ENCODE results near the gene SFMBT1.
A peak's percentile ranks its signal among the peaks of the same experiment; 100 is the strongest.

Gene SFMBT1

GRCh38 chr3:52998771-52999513, 46.9 kb downstream of the SFMBT1 start:
- no peak for DNase-seq (ENCODE audit: low spot score)

DNA sequence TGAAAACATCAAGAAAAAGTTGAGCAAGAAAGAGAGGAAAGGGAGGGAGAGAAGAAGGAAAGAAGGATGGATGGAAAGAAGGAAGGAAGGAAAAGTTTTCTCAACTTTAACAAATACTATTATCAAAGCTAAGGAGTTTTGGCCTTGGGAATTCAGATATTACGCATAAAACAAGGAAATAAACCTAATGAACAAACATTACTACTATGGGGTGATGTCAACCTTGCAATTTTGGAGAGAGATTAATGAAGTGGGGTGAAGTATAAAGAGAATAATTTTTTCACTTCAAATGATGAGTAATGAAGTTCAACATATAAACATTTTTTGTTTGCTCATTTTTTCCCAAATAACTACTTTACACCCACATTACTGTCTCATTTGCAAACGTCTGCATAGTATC, 55.2 kb downstream of the SFMBT1 start:
- DNase-seq (ENCODE audit: low spot score) = no peak

GRCh38 chr3:52986938-52987337, 58.9 kb downstream of the SFMBT1 start:
- DNase-seq (ENCODE audit: low spot score) = no peak

- DNase-seq (ENCODE audit: low spot score) = no peak
Observed at GRCh38 chr3:52986049-52986448, 59.8 kb downstream of the SFMBT1 start.

DNA sequence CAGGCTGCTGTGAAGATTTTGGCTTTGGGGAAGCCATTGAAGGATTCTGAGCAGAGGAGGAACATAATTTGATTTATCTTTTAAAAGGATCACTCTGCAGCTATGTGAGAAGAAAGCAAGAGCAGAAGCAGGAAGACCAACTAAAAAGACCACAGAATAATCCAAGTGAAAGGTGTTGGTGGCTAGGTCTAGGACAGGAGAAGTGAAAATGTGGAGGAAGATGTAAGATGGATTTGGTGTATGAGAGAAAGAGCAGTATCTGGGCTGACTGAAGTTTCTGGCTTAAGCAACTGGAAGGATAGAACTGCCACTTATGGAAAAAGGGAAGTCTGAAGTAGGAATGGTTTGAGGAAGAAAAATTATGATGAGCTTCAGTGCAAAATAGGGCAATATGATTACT, 62.0 kb downstream of the SFMBT1 start:
- no peak for DNase-seq (ENCODE audit: low spot score)

GRCh38 chr3:52983336-52983807, 62.5 kb downstream of the SFMBT1 start:
- DNase-seq (ENCODE audit: low spot score) = no peak

DNA sequence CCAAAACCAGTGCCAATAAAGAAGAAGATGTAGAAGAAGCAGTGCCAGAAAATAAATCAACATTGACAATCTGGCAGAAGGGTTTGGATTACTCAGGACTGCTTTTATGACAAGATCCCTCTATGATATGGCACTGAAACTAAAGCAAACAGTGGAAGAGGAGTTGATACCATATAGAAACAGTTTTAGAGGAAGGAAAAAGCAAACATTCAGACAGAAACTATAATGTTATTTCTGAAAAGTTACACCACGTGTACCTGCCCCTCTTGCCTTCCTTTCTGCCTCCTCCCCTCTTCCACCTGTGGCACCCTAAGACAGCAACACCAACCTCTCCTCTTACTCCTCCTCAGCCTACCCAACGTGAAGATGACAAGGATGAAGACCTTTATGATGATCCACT, 63.0 kb downstream of the SFMBT1 start:
- no peak for DNase-seq (ENCODE audit: low spot score)

DNA sequence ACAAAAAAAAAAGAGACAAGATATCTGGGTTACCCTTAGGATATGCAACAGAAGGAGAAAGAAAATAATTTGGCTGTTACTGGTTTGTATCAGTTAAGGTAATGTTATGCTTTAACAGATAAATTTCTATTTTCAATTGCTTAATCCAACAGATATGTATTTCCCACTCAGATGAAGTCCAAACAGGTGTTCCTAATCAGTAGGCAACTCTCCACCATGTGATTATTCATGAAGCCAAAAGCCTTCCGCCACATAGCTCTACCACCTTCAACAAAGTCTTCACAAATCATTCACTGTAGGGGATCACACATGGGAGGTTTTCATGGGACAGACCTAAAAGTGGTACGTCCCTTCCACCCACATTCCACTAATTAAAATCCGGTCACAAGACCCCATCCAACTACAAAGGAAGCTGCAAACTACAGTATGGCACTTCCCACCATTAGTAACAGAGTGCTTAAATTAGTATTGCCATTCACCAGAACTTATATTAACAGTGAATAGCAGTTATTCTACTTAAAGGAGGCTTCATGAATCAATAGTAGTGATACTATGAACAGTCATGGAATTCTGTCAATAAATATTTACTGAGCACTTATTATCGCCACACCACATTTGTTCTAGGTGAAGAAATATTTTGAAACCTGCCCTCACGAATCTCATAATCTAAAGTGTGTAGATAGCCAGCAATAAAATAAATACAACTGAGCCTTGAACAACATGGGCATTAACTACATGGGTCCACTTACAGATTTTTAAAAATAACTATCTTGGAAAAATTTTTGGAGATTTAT, 66.5 kb downstream of the SFMBT1 start:
- DNase-seq (ENCODE audit: low spot score) = no peak

GRCh38 chr3:52978109-52978754, 67.6 kb downstream of the SFMBT1 start:
- DNase-seq (ENCODE audit: low spot score) = no peak

DNA sequence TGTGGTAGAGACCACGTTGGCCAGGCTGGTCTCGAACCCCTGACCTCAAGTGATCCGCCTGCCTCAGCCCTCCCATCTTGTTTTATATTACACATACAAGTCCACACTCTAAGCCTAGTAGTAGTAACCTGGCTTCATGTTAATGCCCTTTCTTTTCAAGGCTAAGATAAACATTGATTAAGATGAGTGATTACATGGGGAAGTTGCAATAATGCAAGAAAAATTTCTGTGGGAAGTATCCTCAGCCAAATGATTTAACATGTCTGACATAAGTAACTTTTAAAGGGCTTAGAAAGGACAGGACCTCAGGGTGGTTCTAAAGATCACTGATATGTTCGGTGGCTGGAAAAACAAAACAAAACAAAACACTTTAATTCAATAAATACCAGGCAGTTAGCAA, 72.1 kb downstream of the SFMBT1 start:
- no peak for DNase-seq (ENCODE audit: low spot score)

GRCh38 chr3:52971895-52972294, 74.0 kb downstream of the SFMBT1 start:
- DNase-seq (ENCODE audit: low spot score) = no peak

DNA sequence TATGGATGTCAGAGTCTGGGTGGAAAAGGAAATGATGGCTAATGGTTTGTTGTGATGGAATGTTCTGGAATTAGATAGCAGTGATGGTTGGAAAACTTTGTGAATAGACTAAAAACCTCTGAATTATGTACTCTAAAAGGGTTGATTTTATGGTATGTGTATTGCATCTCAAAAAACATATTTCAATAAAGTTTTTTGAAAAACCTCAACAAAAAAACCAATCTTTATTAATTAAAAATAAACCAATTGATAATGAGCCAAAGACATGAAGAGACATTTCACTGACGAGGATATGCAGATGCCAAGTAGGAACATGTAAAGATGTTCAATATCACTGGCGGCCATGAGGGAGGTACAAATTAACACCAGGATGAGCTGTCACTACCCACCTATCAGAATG, 78.5 kb downstream of the SFMBT1 start:
- DNase-seq (ENCODE audit: low spot score) = no peak

DNA sequence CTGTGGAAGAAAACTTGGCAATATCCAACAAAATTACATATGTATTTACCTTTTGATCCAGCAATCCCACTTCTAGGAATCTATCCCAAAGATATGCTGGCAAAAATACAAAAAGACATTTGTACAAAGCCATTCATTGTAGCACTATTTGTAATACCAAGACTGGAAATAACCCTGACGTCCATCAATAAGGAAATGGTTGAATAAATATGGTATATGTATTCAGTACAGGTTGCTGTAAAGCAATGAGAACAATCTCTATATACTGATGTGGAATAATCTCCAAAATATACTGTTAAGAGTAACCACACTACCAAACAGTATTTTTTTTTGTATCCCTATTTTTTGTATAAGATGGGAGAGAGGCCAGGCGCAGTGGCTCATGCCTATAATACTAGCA, 83.7 kb downstream of the SFMBT1 start:
- DNase-seq (ENCODE audit: low spot score) = no peak

DNA sequence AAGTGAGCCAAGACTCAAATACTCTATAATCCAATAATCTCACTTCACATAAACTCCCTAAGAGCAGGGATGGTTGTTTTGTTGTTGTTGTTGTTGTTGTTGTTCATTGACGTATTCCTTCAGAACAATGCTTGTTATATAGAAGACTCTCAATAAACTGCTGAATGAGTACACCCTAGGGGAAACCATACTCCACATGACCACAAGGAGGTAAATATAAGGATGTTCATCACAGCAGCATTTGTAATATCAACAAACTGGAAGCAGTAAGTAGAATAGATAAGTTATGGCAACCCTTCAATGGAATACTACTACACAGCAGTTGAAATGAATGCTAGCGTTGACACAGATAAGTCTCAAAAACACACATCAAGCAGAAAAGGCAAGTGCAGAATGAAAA, 86.1 kb downstream of the SFMBT1 start:
- DNase-seq (ENCODE audit: low spot score) = no peak

DNA sequence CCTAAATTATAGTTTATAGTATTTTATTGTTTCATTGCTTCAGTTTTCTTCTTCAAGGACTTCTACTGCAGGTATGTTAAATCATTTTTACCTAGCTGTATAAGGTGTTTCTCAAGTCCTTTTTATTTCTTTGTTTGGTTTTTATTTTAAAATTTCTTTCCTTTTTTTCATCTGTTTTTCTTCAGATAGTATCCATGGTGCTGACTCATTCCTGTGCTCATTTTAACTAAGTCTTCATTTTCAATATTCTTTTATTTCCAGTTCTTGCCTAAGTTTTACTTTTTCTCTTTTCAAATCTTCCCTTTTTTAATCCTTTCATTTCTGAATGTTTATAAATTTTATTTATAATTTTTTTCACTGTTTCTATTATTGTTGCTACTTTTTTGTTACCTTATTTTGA, 106.3 kb downstream of the SFMBT1 start:
- no peak for DNase-seq (ENCODE audit: low spot score)

DNA sequence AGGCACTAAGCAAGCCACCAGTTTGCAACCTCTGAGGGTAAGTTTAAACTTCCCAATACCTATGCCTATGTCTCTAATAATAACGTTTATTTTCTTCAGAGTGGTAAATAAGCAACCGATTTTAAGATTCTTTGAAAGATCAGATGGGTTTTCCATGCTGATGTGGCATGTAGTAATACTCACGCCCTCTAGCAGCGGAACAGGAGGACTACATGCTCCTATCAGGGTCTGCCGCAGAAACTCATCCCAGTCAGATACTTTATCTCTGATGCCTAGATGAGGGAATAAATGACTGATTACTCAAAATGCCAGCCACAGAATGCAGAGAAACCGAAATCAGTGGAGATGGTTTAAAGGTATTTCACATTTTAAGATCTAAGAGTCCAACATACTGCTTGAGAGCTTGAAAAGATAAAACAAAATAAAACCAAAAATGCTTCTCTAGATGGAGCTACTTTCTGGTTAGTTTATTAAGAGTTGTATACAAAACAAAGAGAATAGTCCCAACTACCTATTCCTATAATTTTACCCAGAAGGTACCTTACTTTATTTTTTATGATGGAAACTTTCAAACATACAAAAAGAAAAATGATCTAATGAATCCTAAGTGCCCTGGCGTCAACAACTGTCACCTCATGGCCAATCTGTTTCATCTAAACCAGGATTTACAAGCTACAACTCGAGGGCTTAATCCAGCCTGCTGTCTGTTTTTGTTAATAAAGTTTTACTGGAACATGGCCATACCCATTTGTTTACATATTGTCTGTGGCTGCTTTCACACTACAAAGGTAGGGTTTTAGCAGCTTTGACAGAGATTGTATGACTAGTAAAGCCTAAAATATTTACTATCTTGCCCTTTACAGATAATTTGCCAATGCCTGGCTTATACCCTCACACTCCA, 111.0 kb downstream of the SFMBT1 start:
- peak; percentile 10 for DNase-seq (ENCODE audit: low spot score)

DNA sequence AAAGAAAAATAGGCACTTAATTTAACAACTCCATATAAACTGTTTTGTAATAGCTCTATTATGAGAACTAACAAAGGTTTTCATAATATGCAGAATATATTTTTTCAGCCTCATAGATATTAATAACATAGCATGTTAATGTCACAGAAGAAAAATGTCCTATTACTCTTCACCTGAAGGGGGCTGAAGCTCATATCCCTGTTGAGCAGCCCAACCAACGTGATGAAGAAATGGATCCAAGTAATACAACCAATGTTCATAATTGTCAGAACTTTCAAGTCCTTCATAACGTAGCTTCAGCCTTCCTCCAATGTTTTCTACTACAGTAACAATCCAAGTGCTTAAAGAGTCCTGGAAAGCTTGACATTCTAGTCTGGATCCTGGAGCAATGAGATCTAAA, 114.0 kb downstream of the SFMBT1 start:
- peak; percentile 4 for DNase-seq (ENCODE audit: low spot score)

DNA sequence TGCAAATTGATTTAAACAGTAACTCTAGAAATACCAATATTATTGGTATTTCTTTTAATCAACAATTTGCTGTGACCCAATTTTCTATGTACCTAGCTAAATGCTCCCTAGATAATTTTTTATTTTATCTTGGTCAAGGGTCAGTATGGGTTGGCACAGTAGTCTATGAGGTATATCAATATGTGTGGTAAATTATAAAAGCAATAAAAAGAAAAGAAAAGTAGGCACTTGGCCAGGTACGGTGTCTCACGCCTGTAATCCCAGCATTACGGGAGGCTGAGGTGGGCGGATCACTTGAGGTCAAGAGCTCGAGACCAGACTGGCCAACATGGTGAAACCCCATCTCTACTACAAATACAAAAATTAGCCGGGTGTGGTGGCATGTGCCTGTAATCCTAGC, 114.5 kb downstream of the SFMBT1 start:
- DNase-seq (ENCODE audit: low spot score) = no peak

- no peak for DNase-seq (ENCODE audit: low spot score)
Observed at GRCh38 chr3:52930748-52931147, 115.1 kb downstream of the SFMBT1 start.

- no peak for DNase-seq (ENCODE audit: low spot score)
Observed at GRCh38 chr3:52926554-52926953, 119.3 kb downstream of the SFMBT1 start.

GRCh38 chr3:52925405-52926313, 120.2 kb downstream of the SFMBT1 start:
- no peak for DNase-seq (ENCODE audit: low spot score)
